ENCODE data around the gene COQ2. TPM values are rescaled to one million over a fixed set of nuclear protein-coding genes. Genes with fewer than 3 reads are reported as not detected.

The COQ2 gene
- total RNA-seq, 1 experiment from 2014 or later = 19.8 TPM

GRCh38 chr4:83328521-83329187 is 44.1 kb upstream of the COQ2 start:
- no peaks in the 10 kb centered on the region for H3K23me2 ChIP-seq (ENCODE audit: insufficient read length, low read depth, low read length, poor library complexity, severe bottlenecking)
- Mint-ChIP-seq H3K4me1 (peaks cover 4 to 7% of the 10 kb centered on the region in 2 experiments), H3K36me3 (ENCODE audit: insufficient read depth in 1 of 3, low read depth in 3 of 3) (no peaks in the 10 kb centered on the region), H3K4me3 (no peak overlapping the region), H3K9me3 (no peaks in the 10 kb centered on the region), H3K27me3 (ENCODE audit: low read depth) (peaks cover 36% of the 10 kb centered on the region), H3K27ac (no peak overlapping the region)
- no peaks in the 10 kb centered on the region for H3K4me1 ChIP-seq (ENCODE audit: insufficient read depth, low read length)
- no peak overlapping the region for H3K23ac ChIP-seq (ENCODE audit: insufficient read length, low read depth, low read length)
- peak; percentile 68 for DNase-seq
- no peak overlapping the region for H4K91ac ChIP-seq (ENCODE audit: insufficient read length, low read depth, low read length)
- H2BK120ac ChIP-seq (ENCODE audit: low read depth, low read length, poor library complexity, severe bottlenecking) = no peak overlapping the region
- no peak overlapping the region for H3K27ac ChIP-seq (ENCODE audit: insufficient read length, low read depth, low read length)
- no peaks in the 10 kb centered on the region for H3K9me3 ChIP-seq (ENCODE audit: control insufficient read depth, low read depth, low read length)
- WGBS (ENCODE audit: extremely low coverage, insufficient read length, low lambda C conversion rate) = no CpG with 5 or more reads among the region's 7 CpGs
- no peaks in the 10 kb centered on the region for H4K20me1 ChIP-seq (ENCODE audit: control insufficient read depth, insufficient read depth, insufficient read length)
- H2AFZ ChIP-seq (ENCODE audit: low read length) = peak overlapping the region; percentile 82
- H3K4me2 ChIP-seq (ENCODE audit: insufficient read depth, insufficient read length, low read length) = no peak overlapping the region
- no peak overlapping the region for H3K18ac ChIP-seq (ENCODE audit: insufficient read length, low read depth, low read length)
- no peak overlapping the region for H3T11ph ChIP-seq (ENCODE audit: low read length)
- no peaks in the 10 kb centered on the region; the same call in 1 of the 2 replicates for H3K27me3 ChIP-seq (ENCODE audit: insufficient read depth, low read length)
- H3K79me2 ChIP-seq (ENCODE audit: insufficient read depth, low read length) = no peaks in the 10 kb centered on the region
- no peak overlapping the region for H3K4ac ChIP-seq (ENCODE audit: low read depth, low read length)
- H2AK5ac ChIP-seq (ENCODE audit: insufficient read length, low read length) = no peak overlapping the region
- H3K56ac ChIP-seq (ENCODE audit: insufficient read length, low read depth, low read length) = no peak overlapping the region
- H2BK15ac ChIP-seq (ENCODE audit: low read depth, low read length) = no peak overlapping the region
- TF ChIP-seq, protein P1, sequence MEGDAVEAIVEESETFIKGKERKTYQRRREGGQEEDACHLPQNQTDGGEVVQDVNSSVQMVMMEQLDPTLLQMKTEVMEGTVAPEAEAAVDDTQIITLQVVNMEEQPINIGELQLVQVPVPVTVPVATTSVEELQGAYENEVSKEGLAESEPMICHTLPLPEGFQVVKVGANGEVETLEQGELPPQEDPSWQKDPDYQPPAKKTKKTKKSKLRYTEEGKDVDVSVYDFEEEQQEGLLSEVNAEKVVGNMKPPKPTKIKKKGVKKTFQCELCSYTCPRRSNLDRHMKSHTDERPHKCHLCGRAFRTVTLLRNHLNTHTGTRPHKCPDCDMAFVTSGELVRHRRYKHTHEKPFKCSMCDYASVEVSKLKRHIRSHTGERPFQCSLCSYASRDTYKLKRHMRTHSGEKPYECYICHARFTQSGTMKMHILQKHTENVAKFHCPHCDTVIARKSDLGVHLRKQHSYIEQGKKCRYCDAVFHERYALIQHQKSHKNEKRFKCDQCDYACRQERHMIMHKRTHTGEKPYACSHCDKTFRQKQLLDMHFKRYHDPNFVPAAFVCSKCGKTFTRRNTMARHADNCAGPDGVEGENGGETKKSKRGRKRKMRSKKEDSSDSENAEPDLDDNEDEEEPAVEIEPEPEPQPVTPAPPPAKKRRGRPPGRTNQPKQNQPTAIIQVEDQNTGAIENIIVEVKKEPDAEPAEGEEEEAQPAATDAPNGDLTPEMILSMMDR (conservative IDR thresholded peaks at IDR 0.05) = peak; percentile 57
- H3K14ac ChIP-seq (ENCODE audit: insufficient read depth, low read length) = no peak overlapping the region
- H4K8ac ChIP-seq (replicated peaks; ENCODE audit: insufficient read length, low read depth, low read length) = no peak overlapping the region
- no peak overlapping the region for H4K5ac ChIP-seq (ENCODE audit: insufficient read length, low read depth, low read length)
- H2BK5ac ChIP-seq (ENCODE audit: insufficient read length, low read length) = no peak overlapping the region
- H2BK20ac ChIP-seq (ENCODE audit: low read depth, low read length, poor library complexity, severe bottlenecking) = no peak overlapping the region
- no peaks in the 10 kb centered on the region for H3K79me1 ChIP-seq (ENCODE audit: insufficient read depth, low read depth, low read length, poor library complexity, severe bottlenecking)
- no peak overlapping the region for H3K9ac ChIP-seq (ENCODE audit: extremely low read depth, insufficient read length, low read length)
- no peak overlapping the region for H2BK12ac ChIP-seq (ENCODE audit: insufficient read length, low read depth, low read length)

Data from H9 (cell line).